EH (cell line): ENCODE measurements around the gene DRGX.

Source experiments
- DNase-seq: peaks from one replicate; pipeline ENCODE4 v3.0.0-alpha.2; 2015; ENCODE audit warnings: low read depth

The DRGX gene

DNA sequence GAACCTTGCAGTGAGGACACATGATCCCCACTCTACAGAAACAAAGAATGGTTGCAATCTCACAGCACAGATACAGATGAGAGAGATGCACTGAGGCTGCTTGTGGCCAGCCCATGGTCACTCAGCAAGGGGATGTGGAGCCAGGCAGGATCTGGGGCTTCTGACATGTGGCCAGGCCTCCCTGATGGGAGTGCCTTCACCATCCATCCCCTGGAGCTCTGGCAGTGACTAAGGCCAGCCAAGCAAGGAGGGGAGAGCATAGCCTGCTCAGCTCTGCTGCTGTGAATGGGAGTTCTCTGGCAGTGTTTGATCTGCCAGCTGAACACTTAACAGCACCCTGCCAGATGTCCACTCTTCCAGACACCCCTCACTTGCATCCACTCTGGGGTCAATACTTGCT is 77.1 kb downstream of the DRGX start:
- DNase-seq: no peak

DNA sequence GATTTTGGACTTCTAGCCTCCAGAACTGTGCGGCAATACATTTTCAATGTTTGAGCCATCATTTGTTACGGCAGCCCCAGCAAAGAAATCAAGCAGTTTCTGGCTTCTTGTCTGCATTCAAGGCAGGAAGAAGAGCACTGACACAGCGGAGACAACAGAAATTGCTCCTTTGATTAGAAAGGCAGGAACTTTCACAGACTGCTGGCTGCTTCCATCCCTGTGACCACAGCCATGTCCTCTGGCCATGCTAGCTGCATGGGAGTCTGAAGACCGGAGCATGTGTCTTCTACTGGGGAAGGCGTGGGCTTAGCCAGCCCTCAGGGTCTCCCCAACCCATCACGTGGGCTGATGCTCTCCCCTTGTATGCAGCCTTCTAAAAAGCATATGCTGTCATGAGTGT is 77.9 kb downstream of the DRGX start:
- no peak for DNase-seq

DNA sequence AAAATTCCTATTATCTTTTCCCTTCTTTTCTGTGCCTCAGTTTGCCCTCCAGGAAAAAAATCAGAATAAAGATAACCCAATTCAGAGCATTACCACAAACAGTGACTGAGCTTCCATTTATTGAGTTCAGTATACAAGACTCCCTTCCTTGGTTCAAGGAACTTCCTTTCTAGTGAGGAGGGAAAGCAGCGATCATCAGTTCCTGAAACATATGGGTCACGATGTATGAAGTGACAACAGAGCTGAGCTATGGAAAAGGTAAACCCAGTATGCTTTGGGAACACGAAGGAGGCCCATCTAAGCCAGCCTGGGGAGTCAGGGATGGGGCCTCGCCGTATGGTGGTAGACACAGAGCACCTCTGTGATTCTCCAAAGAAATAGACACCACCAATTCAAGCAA is 81.1 kb downstream of the DRGX start:
- DNase-seq: no peak
